HAP-1 (cell line): ENCODE measurements around the gene MED12L.

Source experiments
- DNase-seq, 2 experiments: peaks; one replicate each; pipeline ENCODE4 v3.0.0-alpha.2; 2016 to 2020; ENCODE audit warnings: low spot score in 2 of 2
- H3K27me3 ChIP-seq: fragments of 250-450 bp; sonication (Bioruptor Pico); 2 replicates; pipeline ENCODE4 v1.5.1; 2020; ENCODE audit warnings: low read depth, mild to moderate bottlenecking, moderate library complexity
- H3K36me3 ChIP-seq: fragments of 250-450 bp; sonication (Bioruptor Pico); replicated peaks from 2 replicates; pipeline ENCODE4 v1.5.1; 2020; ENCODE audit warnings: mild to moderate bottlenecking
- H3K4me1 ChIP-seq: fragments of 250-450 bp; sonication (Bioruptor Pico); 2 replicates; pipeline ENCODE4 v1.5.1; 2020; ENCODE audit warnings: mild to moderate bottlenecking
- H3K4me3 ChIP-seq: fragments of 250-450 bp; sonication (Bioruptor Pico); 2 replicates; pipeline ENCODE4 v1.5.1; 2020; ENCODE audit warnings: mild to moderate bottlenecking, moderate library complexity
- H3K9me3 ChIP-seq: fragments of 250-450 bp; sonication (Bioruptor Pico); 2 replicates; pipeline ENCODE4 v1.5.1; 2020; ENCODE audit warnings: mild to moderate bottlenecking, moderate library complexity
- in situ Hi-C: fragments of 300-500 bp; cut with MboI; formaldehyde crosslinking; loops from 3 replicates; pipeline ENCODE4 v1.14.3; 2020; ENCODE audit warnings: low sequenced_read_pairs, inconsistent platforms, mixed read lengths

The MED12L gene

DNA sequence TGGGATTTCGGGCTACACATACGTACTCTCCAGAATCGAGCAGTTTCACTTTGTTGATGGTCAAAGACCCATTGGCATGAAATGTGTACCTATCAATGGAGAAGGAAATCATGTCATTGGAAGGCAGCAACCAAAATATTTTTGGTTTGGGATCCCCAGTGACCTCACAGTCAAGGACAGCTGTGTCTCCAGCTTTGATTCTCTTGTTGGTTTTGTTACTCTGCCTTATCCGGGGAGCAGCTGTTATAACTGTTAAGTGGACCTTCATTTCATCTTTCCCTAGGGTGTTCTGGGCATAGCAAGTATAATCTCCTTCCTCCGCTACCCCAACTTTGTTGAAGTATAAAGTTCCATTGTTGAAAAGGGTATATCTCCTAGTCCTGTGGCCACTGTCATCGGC, 352.4 kb downstream of the MED12L start:
- in situ Hi-C loops = no loop called here
- no peaks in the 10 kb centered on the region for H3K27me3 ChIP-seq
- peaks cover 3% of the 10 kb centered on the region for H3K4me1 ChIP-seq
- H3K9me3 ChIP-seq = no peaks in the 10 kb centered on the region
- no peaks in the 10 kb centered on the region for H3K36me3 ChIP-seq
- no peak for DNase-seq
- no peak overlapping the region for H3K4me3 ChIP-seq

- in situ Hi-C loops = loop anchor here (10.0 kb wide), 1 partner anchor 395 kb away; no protein-coding TSS in a partner anchor
- Histone ChIP-seq H3K4me1 (peaks cover under 1% of the 10 kb centered on the region), H3K9me3 (no peaks in the 10 kb centered on the region), H3K4me3 (no peak overlapping the region), H3K27me3 (no peaks in the 10 kb centered on the region), H3K36me3 (no peaks in the 10 kb centered on the region)
- peak; percentile 56 to 72 for DNase-seq
These were observed 354.2 kb downstream of the MED12L start for GRCh38 chr3:151439652-151440125.

GRCh38 chr3:151440940-151441339, 355.5 kb downstream of the MED12L start:
- no peaks in the 10 kb centered on the region; the same call in 1 of the 2 replicates for H3K4me1 ChIP-seq
- H3K9me3 ChIP-seq = no peaks in the 10 kb centered on the region
- no peaks in the 10 kb centered on the region for H3K27me3 ChIP-seq
- no peaks in the 10 kb centered on the region for H3K36me3 ChIP-seq
- in situ Hi-C loops = loop anchor here (10.0 kb wide), 1 partner anchor 394 kb away; no protein-coding TSS in a partner anchor
- H3K4me3 ChIP-seq = no peak overlapping the region
- DNase-seq = no peak

GRCh38 chr3:151443583-151443982, 358.1 kb downstream of the MED12L start:
- in situ Hi-C loops = loop anchor here (10.0 kb wide), 1 partner anchor 391 kb away; no protein-coding TSS in a partner anchor
- H3K4me3 ChIP-seq = no peak overlapping the region
- H3K4me1 ChIP-seq = no peaks in the 10 kb centered on the region; the same call in 1 of the 2 replicates
- H3K9me3 ChIP-seq = no peaks in the 10 kb centered on the region
- no peaks in the 10 kb centered on the region for H3K27me3 ChIP-seq
- peak in 1 of 2 experiments; percentile 51 for DNase-seq
- no peaks in the 10 kb centered on the region for H3K36me3 ChIP-seq

- no peaks in the 10 kb centered on the region for H3K27me3 ChIP-seq
- H3K4me1 ChIP-seq = no peaks in the 10 kb centered on the region
- in situ Hi-C loops = loop anchor here (10.0 kb wide), 1 partner anchor 389 kb away; no protein-coding TSS in a partner anchor
- H3K9me3 ChIP-seq = no peaks in the 10 kb centered on the region
- H3K4me3 ChIP-seq = no peak overlapping the region
- H3K36me3 ChIP-seq = no peaks in the 10 kb centered on the region
- DNase-seq = no peak
These were observed 360.0 kb downstream of the MED12L start for GRCh38 chr3:151445273-151446001.

- in situ Hi-C loops = loop anchor here (10.0 kb wide), 1 partner anchor 389 kb away; no protein-coding TSS in a partner anchor
- H3K27me3 ChIP-seq = no peaks in the 10 kb centered on the region
- DNase-seq = no peak
- no peaks in the 10 kb centered on the region for H3K4me1 ChIP-seq
- H3K4me3 ChIP-seq = no peak overlapping the region
- no peaks in the 10 kb centered on the region for H3K9me3 ChIP-seq
- H3K36me3 ChIP-seq = no peaks in the 10 kb centered on the region
These were observed 360.5 kb downstream of the MED12L start for GRCh38 chr3:151446002-151446340.

- H3K27me3 ChIP-seq = no peaks in the 10 kb centered on the region
- no peaks in the 10 kb centered on the region for H3K36me3 ChIP-seq
- H3K4me3 ChIP-seq = no peak overlapping the region
- H3K9me3 ChIP-seq = no peaks in the 10 kb centered on the region
- in situ Hi-C loops = loop anchor here (25.0 kb wide), 1 partner anchor 210 kb away; no protein-coding TSS in a partner anchor
- no peaks in the 10 kb centered on the region for H3K4me1 ChIP-seq
- no peak for DNase-seq
These were observed 366.9 kb downstream of the MED12L start for GRCh38 chr3:151452368-151452767.

- Histone ChIP-seq H3K4me3 (no peak overlapping the region), H3K4me1 (no peaks in the 10 kb centered on the region), H3K27me3 (no peaks in the 10 kb centered on the region), H3K9me3 (no peaks in the 10 kb centered on the region), H3K36me3 (no peaks in the 10 kb centered on the region)
- in situ Hi-C loops = loop anchor here (25.0 kb wide), 1 partner anchor 209 kb away; no protein-coding TSS in a partner anchor
- no peak for DNase-seq
These were observed 367.4 kb downstream of the MED12L start for GRCh38 chr3:151452841-151453240.

GRCh38 chr3:151456065-151456464, 370.6 kb downstream of the MED12L start:
- no peaks in the 10 kb centered on the region for H3K9me3 ChIP-seq
- DNase-seq = no peak
- no peaks in the 10 kb centered on the region for H3K36me3 ChIP-seq
- H3K4me3 ChIP-seq = no peak overlapping the region
- H3K4me1 ChIP-seq = no peaks in the 10 kb centered on the region
- H3K27me3 ChIP-seq = no peaks in the 10 kb centered on the region
- in situ Hi-C loops = loop anchor here (25.0 kb wide), 1 partner anchor 206 kb away; no protein-coding TSS in a partner anchor

GRCh38 chr3:151459358-151459757, 373.9 kb downstream of the MED12L start:
- no peaks in the 10 kb centered on the region for H3K4me1 ChIP-seq
- H3K27me3 ChIP-seq = no peaks in the 10 kb centered on the region
- no peak overlapping the region for H3K4me3 ChIP-seq
- H3K36me3 ChIP-seq = no peaks in the 10 kb centered on the region
- in situ Hi-C loops = loop anchor here (25.0 kb wide), 1 partner anchor 203 kb away; no protein-coding TSS in a partner anchor
- no peak for DNase-seq
- H3K9me3 ChIP-seq = no peaks in the 10 kb centered on the region

GRCh38 chr3:151460228-151460627, 374.8 kb downstream of the MED12L start:
- in situ Hi-C loops = loop anchor here (25.0 kb wide), 1 partner anchor 202 kb away; no protein-coding TSS in a partner anchor

GRCh38 chr3:151460774-151461450, 375.4 kb downstream of the MED12L start, which contains the start of gene IGSF10:
Gene IGSF10 (minus strand): TSS chr3:151461061. CDS start chr3:151458709, 2,352 bp downstream.
- Histone ChIP-seq H3K4me1 (no peaks in the 10 kb centered on the region), H3K27me3 (no peaks in the 10 kb centered on the region), H3K36me3 (no peaks in the 10 kb centered on the region), H3K9me3 (no peaks in the 10 kb centered on the region), H3K4me3 (no peak within 1 kb of the TSS)
- no peak for DNase-seq
- in situ Hi-C loops = loop anchor here (25.0 kb wide), 1 partner anchor 201 kb away; no protein-coding TSS in a partner anchor

More at GRCh38 chr3:151460228-151460627, 374.8 kb downstream of the MED12L start:
- no peaks in the 10 kb centered on the region for H3K9me3 ChIP-seq
- no peaks in the 10 kb centered on the region for H3K27me3 ChIP-seq
- no peaks in the 10 kb centered on the region for H3K4me1 ChIP-seq
- H3K36me3 ChIP-seq = no peaks in the 10 kb centered on the region
- H3K4me3 ChIP-seq = no peak overlapping the region
- DNase-seq = no peak

DNA sequence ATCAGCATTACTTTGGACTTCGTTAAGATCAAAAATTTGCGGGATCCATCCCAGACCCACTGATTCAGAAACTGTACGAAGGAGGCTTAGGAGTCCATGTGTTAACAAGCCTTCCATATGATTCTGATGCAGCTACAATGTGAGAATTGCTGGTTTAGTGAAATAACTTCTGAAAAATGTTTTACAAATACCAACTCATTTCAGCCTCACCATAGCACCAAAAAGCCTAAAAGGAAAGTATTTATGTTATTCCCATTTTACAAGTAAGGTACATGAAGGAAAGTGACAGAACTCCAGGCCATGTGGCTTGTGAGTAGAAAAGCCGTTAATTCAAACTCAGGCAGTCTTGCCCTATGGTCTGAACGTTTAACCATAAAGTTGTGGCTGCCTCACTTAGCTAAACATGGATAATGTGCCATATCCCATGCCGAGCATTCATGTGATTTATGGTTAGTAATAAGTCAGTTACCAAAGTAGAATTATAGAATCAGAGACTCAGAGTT, 376.9 kb downstream of the MED12L start:
- H3K27me3 ChIP-seq = no peaks in the 10 kb centered on the region
- H3K36me3 ChIP-seq = no peaks in the 10 kb centered on the region
- no peak overlapping the region for H3K4me3 ChIP-seq
- in situ Hi-C loops = loop anchor here (25.0 kb wide), 1 partner anchor 200 kb away; no protein-coding TSS in a partner anchor
- no peaks in the 10 kb centered on the region for H3K4me1 ChIP-seq
- no peak for DNase-seq
- H3K9me3 ChIP-seq = no peaks in the 10 kb centered on the region
